Testis (tissue), 3 donors: ENCODE data around the gene TLR4. TPM values are rescaled to one million over a fixed set of nuclear protein-coding genes. Genes with fewer than 3 reads are reported as not detected.

Experiments used
- DNase-seq: peaks from one replicate; pipeline ENCODE4 v3.0.0-alpha.2; 2019
- H3K27ac ChIP-seq, 2 donors: fragments of 200-600 bp; sonication (generic); one replicate each; pipeline ENCODE4 v1.5.1; 2019
- H3K27me3 ChIP-seq: fragments of 200-600 bp; sonication (generic); one replicate; pipeline ENCODE4 v1.5.1; 2019
- H3K36me3 ChIP-seq: fragments of 200-600 bp; sonication (generic); one replicate; pipeline ENCODE4 v1.5.1; 2017; ENCODE audit warnings: low read depth; ENCODE audit errors: missing control alignments
- H3K4me1 ChIP-seq: fragments of 200-600 bp; sonication (generic); one replicate; pipeline ENCODE4 v1.5.1; 2019
- H3K4me3 ChIP-seq, 2 donors: fragments of 200-600 bp; sonication (generic); one replicate each; pipeline ENCODE4 v1.5.1; 2017 to 2019
- H3K9me3 ChIP-seq: fragments of 200-600 bp; sonication (generic); one replicate; pipeline ENCODE4 v1.5.1; 2017
- CTCF ChIP-seq, 3 experiments: fragments of 450-650 bp in 2 of 3; fragments of 200-600 bp in 1 of 3; sonication (generic) in 1 of 3; IDR thresholded peaks; one replicate each; pipeline ENCODE4 v1.5.1; 2016 to 2019; ENCODE audit warnings: antibody characterized with exemption in 3 of 3, mild to moderate bottlenecking in 2 of 3, moderate library complexity in 1 of 3
- POLR2A ChIP-seq: fragments of 450-650 bp; IDR thresholded peaks from one replicate; pipeline ENCODE4 v1.6.1; 2017; ENCODE audit warnings: antibody characterized with exemption, mild to moderate bottlenecking, moderate library complexity
- WGBS, 2 donors: methylation state at CpG; one replicate each; pipeline ENCODE4 v1.1.5; 2018; 5-methylcytosine and 5-hydroxymethylcytosine counted together
- intact Hi-C: fragments of 100-400 bp; cut with DNase I; formaldehyde crosslinking; loops from one replicate; pipeline ENCODE4 v1.15.1; 2023; ENCODE audit warnings: low total_unique reads
- polyA plus RNA-seq: library from polyadenylated mRNA; stranded (reverse); fragments of 350-450 nt; fragmentation: Illumina TruSeq; extraction: RNeasy Lipid Tissue Mini Kit (QIAGEN cat#74804); gene quantifications from one replicate; pipeline ENCODE4 v1.2.3, GENCODE V29; 2014; ENCODE audit warnings: low read depth, low replicate concordance; ENCODE audit not compliant: insufficient read depth
- total RNA-seq, 2 donors: library from RNA; depleted of rRNA; stranded (reverse); fragments of >200 nt; gene quantifications; one replicate each; pipeline ENCODE4 v1.2.3, GENCODE V29; 2016

TLR4 gene
- total and polyA plus RNA-seq, 3 donors from 2014 or later, result 3.7 to 5.0 (median 3.9) TPM

DNA sequence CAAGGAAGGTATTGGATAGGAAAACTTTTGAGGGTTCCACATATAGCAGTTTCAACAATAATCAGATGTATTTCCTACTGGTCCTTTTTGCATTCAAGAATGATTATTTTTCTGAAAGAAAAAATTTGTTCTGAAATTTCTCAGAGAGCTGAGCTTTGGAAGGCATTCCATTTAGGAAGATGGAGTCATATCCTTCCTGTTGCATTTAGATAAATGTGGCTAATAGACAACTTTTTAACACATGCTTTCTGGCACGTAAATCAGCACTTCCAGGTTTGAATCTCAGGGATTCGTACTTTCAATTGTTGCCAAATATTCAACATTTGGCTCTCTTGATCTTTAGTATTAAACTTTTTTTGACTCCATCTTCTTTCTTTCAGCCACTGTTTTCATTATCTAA, 24.8 kb upstream of the TLR4 start:
- H3K9me3 ChIP-seq, result no peaks in the 10 kb centered on the region
- TF ChIP-seq CTCF (IDR thresholded peaks at IDR 0.05), result no peak
- no peak for TF ChIP-seq POLR2A
- no peak for DNase-seq
- H3K4me3 ChIP-seq, result no peak overlapping the region
- WGBS, 2 donors, result 78 to 83% methylated on average over 2 of the region's 2 CpGs
- intact Hi-C loops, result no loop called here
- H3K4me1 ChIP-seq, result no peaks in the 10 kb centered on the region
- no peaks in the 10 kb centered on the region for H3K27me3 ChIP-seq
- H3K36me3 ChIP-seq, result no peaks in the 10 kb centered on the region
- no peak overlapping the region for H3K27ac ChIP-seq

DNA sequence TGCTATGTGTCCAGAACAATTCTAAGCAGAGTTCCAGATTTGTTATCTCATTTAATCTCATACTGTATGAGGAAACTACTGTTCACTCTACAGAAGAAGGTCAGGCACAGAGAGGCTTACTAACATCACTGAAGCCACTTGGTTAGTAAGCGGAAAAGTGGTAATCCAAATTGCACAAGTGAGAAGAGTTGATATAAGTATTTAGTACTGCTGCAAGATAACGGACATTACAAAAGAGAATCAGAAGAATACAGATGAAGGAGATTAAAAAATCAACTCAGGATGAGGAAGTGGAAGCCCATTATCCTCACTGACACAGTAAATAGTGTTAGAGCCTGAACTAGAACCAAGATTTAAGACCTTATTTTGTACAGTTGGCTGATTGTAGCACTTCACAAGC, 22.3 kb upstream of the TLR4 start:
- H3K9me3 ChIP-seq, result no peaks in the 10 kb centered on the region
- no peaks in the 10 kb centered on the region for H3K27me3 ChIP-seq
- TF ChIP-seq POLR2A (no peak), CTCF (IDR thresholded peaks at IDR 0.05) (no peak)
- H3K4me3 ChIP-seq, result no peak overlapping the region
- WGBS, 2 donors, result 88 to 91% methylated on average over 2 of the region's 2 CpGs
- intact Hi-C loops, result no loop called here
- H3K27ac ChIP-seq, result no peak overlapping the region
- no peaks in the 10 kb centered on the region for H3K4me1 ChIP-seq
- DNase-seq, result no peak
- H3K36me3 ChIP-seq, result no peaks in the 10 kb centered on the region

DNA sequence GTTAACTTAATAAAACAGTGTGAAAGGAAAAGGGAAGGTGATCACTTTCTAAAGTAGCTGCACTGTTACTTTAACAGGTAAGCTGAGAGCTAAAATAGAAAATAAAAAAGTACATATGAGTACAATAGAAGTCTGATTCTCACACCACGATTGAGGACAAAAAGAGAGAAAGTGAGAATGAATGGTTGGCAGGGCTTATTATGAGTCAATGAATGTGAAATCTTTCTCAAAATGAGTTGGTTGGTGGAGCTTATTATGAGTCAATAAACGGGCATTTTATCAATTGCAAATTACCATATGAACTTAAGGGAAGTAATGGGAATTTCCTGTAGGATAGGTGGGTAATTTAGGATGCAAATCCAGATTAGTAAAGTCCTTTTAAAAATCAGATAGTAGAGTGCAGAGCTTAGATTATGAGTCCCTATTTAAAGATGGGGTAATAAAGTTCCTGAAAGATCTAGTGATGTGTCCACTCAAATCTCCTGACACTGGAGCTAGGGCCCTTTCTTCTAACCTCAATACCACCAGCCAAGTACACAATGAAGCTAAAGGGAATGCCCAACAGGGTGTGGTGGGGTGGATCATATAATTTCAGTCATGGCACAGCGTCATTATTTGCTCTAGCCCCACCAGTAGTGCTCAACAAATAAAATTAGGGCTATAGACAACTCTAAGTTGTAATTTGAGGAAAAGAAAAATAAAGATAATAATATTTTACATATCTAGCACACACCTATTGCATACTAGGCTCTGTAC, 21.1 kb upstream of the TLR4 start:
- H3K27me3 ChIP-seq, result no peaks in the 10 kb centered on the region
- intact Hi-C loops, result no loop called here
- no peak overlapping the region for H3K27ac ChIP-seq
- H3K9me3 ChIP-seq, result no peaks in the 10 kb centered on the region
- TF ChIP-seq CTCF (IDR thresholded peaks at IDR 0.05) (no peak), POLR2A (no peak)
- H3K36me3 ChIP-seq, result no peaks in the 10 kb centered on the region
- H3K4me1 ChIP-seq, result no peaks in the 10 kb centered on the region
- 85 to 88% methylated on average over 3 of the region's 3 CpGs for WGBS, 2 donors
- H3K4me3 ChIP-seq, result no peak overlapping the region
- no peak for DNase-seq

DNA sequence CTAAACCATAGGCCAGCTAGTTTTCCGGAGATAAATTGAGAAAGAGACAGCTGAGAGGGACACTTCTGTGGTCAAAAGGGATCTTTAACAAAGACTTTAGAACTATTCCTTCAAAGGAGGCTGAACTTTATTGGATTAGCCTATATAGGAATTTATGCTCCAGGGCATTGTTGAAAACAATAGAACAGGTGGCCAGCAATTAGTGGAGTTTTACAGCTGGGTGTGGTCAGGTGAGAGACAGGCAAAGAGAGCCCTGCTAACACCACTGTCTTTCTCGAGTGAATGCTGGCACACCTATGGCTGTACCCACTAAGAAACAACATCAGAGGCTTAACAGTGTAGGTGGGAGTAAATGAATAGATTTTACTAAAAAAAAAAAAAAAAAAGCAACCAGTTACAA, 16.7 kb upstream of the TLR4 start:
- Histone ChIP-seq H3K9me3 (no peaks in the 10 kb centered on the region), H3K27ac (no peak overlapping the region), H3K27me3 (no peaks in the 10 kb centered on the region), H3K4me1 (no peaks in the 10 kb centered on the region), H3K36me3 (no peaks in the 10 kb centered on the region), H3K4me3 (no peak overlapping the region)
- intact Hi-C loops, result no loop called here
- TF ChIP-seq CTCF (IDR thresholded peaks at IDR 0.05) (no peak), POLR2A (no peak)
- 87 to 88% methylated on average over 2 of the region's 2 CpGs for WGBS, 2 donors
- DNase-seq, result no peak

DNA sequence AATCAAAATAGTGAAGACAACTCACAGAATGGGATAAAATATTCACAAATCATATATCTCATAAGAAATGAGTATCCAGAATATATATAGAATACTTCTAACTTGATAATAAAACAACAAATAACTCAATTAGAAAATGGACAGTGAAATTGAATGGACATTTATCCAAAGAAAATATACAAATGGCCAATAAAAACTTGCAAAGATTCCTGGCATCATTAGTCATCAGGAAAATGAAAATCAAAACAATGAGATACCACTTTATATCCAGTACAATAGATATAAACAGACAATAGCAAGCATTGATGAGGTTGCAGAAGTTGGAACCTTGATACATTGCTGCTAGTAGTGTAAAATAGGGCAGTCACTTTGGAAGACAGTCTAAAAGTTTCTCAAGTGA, 12.8 kb upstream of the TLR4 start:
- Histone ChIP-seq H3K4me3 (no peak overlapping the region), H3K36me3 (no peaks in the 10 kb centered on the region), H3K27ac (no peak overlapping the region), H3K4me1 (no peaks in the 10 kb centered on the region), H3K9me3 (no peaks in the 10 kb centered on the region), H3K27me3 (no peaks in the 10 kb centered on the region)
- TF ChIP-seq CTCF (IDR thresholded peaks at IDR 0.05) (no peak), POLR2A (no peak)
- no peak for DNase-seq
- intact Hi-C loops, result no loop called here
